Ramos (cell line): ENCODE data around the gene CYBRD1.

Experiments used
- in situ Hi-C: fragments of 300-500 bp; cut with MboI; formaldehyde crosslinking; loops from one replicate; pipeline ENCODE4 v1.14.3; 2022; ENCODE audit warnings: low sequenced_read_pairs; ENCODE audit not compliant: unreplicated experiment

Gene CYBRD1

DNA sequence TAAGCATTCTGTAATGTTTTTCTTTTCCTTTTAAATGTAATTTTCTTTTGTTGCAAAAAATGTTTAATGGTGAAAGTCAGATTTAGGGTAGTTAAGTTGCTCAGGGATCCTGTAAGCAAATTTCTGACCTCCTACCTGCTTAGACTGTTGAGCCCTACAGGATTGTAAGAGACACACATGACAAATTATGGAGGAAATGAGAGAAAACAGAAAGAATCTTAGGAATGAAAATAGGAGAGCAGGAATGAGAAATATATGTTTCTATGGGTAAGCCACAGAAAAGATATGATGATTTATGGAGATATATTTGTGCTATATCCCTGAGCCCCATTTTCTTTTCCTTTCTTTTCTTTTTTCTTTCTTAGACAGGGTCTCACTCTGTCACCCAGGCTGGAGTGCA is 28.3 kb downstream of the CYBRD1 start:
- in situ Hi-C loops = no loop called here

DNA sequence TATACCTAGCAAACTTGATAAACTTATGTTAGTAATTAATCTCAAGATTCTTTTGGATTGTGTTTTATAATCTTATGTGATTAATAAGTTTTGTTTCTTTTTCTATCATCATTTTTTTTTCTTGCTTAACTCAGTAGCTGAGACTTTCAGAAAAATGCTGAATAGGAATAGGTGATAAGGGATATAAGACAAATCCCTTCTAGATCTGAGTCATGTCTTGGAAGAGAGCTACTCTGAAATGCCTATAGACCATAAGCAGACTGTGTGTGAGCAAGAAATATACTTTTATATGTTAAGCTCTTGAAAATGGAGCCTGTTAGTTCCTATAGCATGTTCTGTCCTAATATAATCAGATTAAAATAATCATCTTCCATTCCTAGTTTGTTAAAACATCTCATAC is 29.6 kb downstream of the CYBRD1 start:
- in situ Hi-C loops = no loop called here

DNA sequence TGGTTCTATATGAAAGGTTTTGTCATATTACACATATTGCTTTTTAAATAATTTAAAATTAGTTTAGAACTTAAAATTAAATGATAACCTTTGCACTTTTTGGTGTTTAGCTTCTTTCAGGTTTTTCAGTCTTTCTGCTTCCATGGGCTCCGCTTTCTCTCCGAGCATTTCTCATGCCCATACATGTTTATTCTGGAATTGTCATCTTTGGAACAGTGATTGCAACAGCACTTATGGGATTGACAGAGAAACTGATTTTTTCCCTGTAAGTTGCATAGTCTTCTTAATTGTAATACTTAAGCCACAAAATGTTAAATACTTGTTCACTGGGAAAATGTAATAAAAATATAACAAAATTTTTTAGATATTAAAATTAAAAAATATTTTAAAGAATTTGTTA is 31.0 kb downstream of the CYBRD1 start:
- in situ Hi-C loops = no loop called here

DNA sequence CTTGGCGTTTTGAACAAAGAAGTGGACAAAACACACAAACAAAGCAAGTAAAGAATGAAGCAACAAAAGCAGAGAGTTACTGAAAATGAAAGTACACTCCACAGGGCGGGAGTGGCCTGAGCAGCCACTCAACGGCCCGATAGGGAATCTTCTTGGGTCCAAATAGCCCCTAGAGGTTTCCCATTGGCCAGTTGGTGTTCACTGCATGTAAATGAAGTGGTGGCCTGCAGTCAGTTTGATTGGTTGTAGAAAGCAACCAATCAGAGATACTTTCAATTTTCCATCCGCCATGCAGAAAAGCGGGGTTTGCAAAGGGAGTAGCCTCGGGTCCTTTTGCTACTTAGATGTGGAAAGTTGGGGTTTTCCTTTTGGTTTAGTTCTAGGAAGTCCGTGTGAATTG is 31.6 kb downstream of the CYBRD1 start:
- in situ Hi-C loops = no loop called here

DNA sequence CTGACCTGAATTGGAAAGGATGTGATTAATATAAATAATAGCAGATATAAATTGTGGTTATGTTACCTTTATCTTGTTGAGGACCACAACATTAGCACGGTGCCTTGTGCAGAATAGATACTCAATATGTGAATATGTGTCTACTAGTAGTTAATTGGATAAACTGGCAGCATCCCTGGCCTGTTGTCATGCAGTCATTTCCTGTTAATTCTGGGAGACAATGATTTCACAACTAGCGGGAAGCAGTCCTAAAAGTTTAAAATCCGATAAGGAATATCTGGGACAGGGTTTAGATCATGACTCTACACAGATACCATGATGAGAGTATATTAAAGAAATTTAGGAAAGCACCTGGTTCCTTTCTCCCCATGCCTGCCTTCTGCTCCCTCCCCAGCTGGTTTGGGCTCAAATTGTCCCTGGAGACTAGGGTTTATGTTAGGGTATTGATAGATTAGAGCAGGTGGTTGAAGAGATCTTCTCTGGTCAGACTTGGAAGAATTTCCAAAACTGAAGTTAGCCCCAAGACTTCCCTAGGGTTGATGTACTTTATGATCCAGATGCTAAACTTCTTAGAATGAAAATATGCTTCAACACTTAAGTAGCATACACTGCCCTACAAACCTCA is 32.8 kb downstream of the CYBRD1 start:
- in situ Hi-C loops = no loop called here

DNA sequence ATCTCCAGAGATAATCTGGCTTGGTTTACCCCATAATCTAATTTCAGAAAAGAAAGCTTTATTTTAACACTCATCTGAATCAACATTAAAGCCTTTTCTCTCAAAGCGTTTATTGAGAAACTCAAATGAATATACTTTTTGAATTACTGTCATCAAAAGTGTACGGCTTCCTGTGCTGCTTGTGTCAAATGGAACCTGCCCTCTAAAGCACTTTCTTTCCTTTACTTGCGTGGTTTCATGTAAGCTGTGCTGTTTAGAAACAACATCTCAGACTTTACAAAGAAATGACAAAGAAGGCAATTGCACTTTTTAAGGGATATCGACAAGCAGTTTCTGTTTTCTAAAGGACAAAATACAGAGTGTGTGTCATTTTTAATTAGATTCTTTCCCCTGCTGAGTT is 35.1 kb downstream of the CYBRD1 start:
- in situ Hi-C loops = no loop called here

DNA sequence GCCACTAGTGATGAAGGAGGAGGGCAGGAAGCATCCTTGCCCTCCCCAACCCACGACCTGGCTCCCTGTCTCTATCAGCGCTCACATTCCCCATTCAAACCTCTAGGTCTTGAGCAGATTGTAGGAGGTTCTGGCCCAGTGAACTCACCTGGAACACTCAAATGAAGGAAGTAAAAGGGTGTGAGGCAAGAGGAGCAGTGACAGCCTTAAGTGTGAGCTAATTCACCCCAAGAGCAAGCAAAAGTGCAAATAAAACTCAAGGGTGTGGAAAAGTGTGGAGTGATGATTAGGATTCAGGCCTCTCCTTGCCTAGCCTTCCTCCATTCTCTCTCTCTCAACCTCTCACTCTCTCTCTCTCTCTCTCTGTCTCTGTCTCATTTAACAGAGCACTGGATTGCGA is 41.0 kb downstream of the CYBRD1 start:
- in situ Hi-C loops = no loop called here

DNA sequence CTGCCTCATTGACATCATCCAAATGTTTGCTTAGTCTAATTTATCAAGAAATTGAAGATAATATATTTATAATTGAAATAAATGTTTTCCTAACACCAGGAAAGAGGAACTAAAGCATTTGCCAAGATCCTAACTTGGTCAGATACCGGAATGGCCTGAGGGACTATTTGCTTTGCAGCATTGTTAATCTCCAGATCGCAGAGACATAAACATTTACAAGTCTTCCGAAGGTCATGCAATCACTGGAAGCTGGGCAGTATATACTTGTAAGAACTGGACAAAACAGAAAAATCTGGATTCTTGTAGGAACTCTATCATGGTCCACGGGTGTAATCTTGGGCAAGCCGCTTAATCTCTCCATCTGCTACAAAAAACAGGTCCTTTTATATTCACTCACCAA is 42.2 kb downstream of the CYBRD1 start:
- in situ Hi-C loops = no loop called here

DNA sequence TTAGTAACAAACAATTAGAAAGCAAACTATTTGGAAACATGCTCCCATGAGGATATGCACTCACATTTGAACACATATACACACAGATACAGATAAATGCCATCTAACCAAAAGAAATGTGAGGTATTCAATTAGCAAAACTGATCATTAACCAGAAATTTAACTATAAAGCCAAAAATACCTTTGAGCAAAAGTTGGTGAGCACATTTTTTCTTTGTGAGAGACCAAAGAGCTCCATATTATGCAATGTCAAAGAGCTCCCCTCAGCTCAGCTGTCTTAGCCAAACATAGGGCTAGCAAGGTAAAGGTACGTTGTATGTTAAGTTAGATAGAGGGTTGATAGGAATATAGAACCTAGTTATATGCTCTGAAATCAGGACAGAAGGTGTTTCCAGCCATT is 43.8 kb downstream of the CYBRD1 start:
- in situ Hi-C loops = no loop called here

DNA sequence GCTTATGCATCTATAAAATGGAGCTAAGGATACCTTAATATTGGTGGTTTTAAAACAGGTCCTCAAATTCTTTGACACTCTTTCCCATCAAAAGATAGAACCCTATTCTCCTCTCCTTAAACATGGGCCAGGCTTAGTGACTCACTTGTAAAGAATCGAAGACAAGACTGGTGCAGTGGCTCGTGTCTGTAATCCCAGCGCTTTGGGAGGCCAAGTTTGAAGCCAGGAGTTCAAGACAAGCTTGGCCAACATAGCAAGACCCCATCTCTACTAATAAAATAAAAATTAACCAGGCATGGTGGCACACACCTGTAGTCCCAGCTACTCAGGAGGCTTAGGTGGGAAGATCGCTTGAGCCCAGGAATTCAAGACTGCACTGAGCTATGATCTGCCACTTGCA is 44.5 kb downstream of the CYBRD1 start:
- in situ Hi-C loops = no loop called here

DNA sequence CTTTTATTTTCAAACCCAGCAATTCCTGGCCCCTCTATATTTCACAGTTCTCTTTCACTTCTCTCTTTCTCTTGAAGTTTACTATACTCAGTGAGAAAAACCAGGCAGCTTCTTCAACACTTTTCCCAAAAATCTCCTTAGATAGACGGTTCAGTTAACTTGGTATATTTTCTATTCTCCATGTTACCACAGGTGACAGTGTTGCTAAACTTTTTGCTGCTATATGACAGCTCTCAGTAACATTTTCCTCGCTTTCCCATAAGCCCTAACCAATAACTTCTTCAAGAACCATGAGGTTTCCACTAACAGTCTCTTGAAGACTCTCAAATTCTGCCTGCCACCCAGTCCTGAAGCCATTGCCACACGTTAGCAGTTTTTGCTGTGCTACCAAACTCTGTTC is 45.8 kb downstream of the CYBRD1 start:
- in situ Hi-C loops = no loop called here

DNA sequence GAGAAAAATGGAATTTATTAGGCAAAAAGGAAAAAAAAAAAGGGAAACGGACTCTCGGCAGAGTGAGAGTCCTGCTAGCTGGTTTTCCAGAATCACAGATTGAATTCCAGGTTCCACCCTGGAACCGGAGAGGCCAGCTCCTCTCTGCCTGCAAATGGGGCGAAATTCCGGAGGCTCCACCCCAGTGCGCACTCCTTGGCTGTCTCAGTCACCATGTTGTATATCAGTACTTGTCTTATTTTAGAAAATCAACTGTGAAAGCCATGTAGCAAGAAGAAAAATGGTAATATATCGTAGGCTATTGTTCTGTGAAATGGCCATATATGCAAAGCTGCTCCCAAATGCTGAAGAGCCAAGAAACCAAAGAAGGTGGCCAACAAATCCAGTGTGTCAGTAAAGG is 49.4 kb downstream of the CYBRD1 start:
- in situ Hi-C loops = no loop called here

DNA sequence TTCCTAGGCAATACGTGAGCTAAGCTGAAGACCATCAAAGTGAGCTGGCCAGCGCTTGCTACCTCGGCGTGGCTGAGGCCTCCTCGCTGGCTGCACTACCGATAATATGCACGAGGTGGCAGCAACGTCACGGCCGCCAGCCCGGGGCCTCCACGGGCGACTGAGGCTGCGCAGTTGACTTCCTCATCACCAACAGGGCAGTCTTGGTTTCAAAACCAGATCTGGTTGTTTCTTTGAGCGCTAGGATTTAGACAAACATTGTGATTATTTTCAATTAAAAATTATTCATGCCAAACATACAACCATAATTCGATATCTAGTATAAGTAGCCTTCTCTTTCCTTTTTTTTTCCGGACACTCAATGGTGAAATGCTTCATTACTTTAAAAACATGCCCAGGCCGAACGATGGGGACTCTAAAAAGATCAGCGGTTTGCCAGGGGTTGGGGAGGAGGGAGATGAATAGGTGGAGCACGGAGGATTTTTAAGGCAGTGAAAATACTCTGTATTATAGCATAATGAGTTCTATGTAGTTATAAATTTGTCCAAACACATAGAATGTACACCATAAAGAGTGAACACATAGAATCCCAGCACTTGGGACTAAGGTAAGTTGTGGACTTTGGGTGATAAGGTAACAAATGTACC is 52.0 kb downstream of the CYBRD1 start:
- in situ Hi-C loops = no loop called here

DNA sequence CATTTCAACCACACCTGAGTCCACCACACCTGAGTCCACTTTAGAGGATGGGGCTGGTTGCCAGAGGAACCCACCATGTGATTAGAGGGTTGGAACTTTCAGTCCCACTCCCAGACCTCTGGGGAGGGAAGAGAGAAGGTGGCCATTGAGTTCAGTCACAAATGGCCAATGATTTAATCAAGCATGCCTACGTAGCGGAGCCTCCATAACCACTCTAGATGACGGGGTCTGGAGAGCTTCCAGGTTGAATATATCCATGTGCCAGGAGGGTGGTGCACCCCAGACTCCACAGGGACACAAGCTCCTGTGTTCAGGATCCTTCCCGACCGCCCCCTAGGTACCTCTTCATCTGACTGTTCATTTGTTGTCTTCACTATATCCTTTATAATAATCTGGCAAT is 53.3 kb downstream of the CYBRD1 start:
- in situ Hi-C loops = no loop called here

DNA sequence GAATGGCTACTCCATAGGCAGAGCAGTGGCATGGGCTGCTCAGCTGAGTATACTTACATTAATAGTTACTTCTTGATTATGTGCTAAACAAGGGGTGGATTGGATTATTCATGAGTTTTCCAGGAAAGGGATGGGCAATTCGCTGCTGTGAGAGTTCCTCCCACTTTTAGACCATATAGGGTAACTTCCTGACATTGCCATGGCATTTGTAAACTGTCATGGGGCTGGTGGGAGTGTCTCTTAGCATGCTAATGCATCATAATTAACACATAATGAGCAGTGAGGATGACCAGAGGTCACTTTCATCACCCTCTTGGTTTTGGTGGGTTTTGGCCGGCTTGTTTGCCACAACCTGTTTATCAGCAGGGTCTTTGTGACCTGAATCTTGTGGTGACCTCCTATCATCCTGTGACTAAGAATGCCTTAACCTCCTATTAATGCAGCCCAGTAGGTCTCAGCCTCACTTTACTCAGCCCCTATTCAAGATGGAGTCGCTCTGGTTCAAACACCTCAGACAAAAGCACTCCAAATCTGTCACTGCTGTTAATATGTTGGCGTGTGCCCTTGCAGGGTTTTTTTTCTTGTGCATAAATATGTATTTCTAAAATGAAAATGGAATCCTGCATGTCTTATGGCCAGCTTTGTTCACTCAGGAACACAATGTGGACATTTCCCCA is 56.0 kb downstream of the CYBRD1 start:
- in situ Hi-C loops = no loop called here

DNA sequence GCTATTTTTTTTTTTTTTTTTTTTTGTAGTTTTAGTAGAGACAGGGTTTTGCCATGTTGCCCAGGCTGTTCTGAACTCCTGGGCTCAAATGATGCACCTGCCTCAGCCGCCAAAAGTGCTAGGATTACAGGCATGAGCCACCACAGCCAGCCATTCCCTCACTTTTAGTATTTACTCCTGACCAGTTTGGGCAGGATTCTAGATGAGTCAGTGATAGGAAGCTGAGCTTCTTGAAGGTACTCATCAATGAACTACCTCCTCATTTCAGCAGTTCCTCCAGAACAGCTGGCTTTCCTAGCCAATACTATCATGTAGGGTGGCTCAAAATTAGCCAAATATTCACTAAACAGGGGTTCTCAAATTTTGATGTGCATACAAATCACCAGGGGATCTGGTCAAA is 57.2 kb downstream of the CYBRD1 start:
- in situ Hi-C loops = no loop called here

DNA sequence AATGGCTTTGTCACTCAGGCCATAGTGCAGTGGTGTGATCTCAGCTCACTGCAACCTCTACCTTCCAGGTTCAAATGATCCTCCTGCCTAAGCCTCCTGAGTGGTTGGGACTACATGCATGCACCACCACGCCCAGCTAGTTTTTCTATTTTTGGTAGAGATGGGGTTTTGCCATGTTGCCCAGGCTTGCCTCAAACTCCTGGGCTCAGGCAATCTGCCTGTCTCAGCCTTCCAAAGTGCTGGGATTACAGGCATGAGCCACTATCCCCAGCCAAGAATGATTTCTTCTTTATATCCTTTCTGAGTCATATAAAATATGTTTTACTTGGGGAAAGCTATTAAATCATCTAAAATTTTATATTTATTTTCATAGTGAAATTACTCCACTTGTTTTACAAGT is 61.3 kb downstream of the CYBRD1 start:
- in situ Hi-C loops = no loop called here

DNA sequence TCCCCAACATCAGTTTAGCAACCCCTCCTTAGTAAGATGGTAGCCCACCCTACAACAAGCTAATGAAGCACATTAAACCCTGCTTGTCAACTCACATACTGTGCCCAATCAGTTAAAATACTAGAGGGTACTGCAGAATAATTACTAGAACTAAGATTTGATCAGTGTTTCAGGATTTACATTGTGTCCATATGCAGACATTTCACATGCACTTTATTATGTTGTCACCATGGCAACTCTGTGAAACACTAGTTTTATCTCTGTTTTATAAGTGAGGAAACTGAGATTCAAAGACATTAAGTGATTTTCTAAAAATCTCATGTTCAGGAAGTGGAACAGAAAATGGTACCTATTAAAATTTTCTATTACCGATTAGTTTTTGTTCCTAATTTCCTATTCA is 61.7 kb downstream of the CYBRD1 start:
- in situ Hi-C loops = no loop called here

DNA sequence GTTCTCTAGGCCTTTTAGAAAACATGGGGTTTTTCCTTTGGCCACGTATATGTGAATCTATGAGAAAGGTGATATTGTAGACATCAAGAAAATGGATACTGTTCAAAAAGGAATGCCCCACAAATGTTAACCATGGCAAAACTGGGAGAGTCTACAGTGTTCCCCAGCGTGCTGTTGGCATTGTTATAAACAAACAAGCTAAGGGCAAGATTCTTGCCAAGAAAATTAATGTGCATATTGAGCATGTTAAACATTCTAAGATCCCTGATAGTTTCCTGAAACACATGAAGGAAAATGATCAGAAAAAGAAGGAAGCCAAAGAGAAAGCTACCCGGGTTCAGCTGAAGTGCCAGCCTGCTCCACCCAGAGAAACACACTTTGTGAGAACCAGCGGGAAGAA is 64.9 kb downstream of the CYBRD1 start:
- in situ Hi-C loops = no loop called here

DNA sequence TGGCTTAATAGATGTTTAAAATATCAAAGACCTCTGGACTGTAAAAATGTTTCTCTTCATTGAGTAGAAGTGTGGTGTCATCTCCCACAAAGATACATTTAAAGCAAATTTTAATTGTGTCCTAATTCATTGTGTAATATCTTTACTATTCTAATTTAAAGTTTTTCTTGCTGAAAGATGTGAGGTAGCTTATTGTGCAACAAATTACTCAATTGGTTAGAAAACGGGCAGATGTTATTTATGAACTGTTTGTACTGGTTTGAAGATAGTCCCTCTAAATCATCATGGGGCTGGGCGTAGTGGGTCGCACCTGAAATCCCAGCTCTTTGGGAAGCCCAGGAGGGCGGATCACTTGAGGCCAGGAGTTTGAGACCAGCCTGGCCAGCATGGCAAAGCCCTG is 65.3 kb downstream of the CYBRD1 start:
- in situ Hi-C loops = no loop called here

DNA sequence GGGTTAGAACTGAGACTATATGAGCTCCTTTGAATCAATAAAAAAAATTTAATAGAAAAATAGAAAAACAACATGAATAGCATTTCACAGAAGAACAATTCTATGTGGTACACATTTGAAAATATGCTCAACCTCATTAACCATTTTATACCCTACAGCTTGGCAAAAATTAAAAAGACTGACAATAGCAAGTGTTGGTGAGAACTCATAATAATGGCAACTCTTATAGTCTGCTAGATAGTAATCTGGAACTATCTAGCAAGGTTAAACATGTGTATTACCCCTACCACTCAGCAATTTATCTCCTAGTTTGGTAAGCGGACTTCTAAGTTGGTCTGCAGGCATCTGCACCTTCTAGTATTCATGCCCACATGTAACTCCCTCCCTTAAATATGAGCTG is 67.8 kb downstream of the CYBRD1 start:
- in situ Hi-C loops = loop anchor here (10.0 kb wide), 2 partner anchors 515 to 875 kb away; partner anchors contain the start of gene DLX2
